Activated T-cell treated with anti-CD3 and anti-CD28 coated beads, Interleukin-2, amount 50 U/mL, for 1 hour (primary cell): ENCODE data around the gene ACTN3.
A peak's percentile ranks its signal among the peaks of the same experiment; 100 is the strongest.
"Not testable (repeated sequence)": the region's sequence is repeated elsewhere in the genome, so short reads cannot be mapped to it uniquely, and the experiment has no call there.

ENCODE experiments used
- DNase-seq: peaks from one replicate; pipeline ENCODE4 v3.0.0-alpha.2; 2020

Gene ACTN3

DNA sequence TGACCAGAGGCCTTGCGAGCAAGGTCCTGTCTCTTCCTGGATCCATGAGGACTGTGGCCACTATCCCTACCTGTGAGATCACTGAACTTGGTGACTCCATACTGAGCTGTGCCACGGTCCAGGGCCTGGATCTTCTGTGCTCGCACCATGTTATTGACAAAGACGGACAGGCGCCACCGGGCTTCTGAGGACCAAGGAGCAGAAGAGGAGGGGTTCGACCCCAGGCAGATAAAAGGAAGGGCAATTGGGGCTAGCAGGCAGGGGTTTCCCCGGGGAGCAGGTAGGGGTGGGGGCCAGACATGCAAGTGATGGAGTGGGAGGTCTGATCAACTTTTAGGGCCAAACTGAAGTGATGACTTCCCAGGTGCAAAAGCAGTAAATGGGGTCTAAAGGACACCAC, 19.5 kb downstream of the ACTN3 start:
- DNase-seq: no peak

DNA sequence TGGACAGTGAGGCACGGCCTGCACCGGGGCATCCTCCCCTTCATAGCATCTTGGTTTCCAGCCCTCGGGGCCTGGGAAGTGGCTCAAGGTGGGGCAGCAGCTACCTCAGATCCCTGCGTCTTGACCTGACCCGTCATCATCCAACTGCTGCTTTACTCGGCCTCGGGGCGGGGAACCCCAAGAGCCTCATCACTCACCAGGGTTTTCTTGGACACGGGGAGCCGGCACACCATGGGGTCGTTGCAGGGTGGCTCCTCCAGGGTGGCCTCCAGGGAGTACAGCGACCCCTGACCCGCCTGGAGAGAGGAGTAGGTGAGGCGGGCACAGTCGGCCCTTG, 21.1 kb downstream of the ACTN3 start:
- no peak for DNase-seq

DNA sequence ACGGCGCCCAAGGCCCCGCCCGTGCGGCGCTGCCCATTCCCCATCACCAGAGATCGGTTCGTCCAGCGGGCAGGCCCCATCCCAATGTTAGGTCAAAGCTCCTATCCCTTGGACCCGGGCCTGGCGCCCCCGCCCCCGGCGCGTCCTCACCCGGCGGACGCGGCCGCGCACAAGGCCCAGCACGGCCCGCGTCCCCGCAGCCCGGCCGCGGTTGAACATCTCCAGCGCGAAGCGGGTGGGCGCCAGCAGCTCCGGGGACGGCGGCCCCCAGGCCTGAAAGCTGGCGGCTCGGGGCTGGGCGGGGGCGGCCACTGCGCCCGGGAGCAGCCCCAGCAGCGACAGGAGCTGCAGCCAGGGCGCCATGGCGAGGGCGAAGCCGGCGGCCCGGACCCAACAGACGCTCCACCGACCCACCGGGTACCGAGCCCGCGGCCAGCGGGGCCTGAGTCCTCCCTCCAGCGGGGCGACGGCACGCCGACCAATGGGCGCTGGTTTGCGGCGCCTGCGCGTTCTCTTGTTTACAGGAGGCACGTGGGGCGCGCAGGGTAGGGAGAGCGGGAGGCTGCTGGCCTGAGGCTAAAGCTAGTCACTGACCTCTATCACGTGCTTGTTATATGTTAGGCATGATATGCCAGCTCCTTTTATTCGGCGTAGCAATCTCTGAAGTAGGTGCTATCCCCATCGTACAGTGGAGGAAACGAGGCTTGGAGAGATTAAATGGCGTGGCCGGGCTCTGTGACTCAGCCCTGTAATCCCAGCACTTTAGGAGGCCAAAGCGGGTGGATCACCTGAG, 21.6 kb downstream of the ACTN3 start, which contains the start of gene CTSF:
Gene CTSF (minus strand): TSS at position 483 of the 793 bp plus-strand sequence. CDS start 120 bp downstream, at position 363.
- peak; percentile 74 for DNase-seq

DNA sequence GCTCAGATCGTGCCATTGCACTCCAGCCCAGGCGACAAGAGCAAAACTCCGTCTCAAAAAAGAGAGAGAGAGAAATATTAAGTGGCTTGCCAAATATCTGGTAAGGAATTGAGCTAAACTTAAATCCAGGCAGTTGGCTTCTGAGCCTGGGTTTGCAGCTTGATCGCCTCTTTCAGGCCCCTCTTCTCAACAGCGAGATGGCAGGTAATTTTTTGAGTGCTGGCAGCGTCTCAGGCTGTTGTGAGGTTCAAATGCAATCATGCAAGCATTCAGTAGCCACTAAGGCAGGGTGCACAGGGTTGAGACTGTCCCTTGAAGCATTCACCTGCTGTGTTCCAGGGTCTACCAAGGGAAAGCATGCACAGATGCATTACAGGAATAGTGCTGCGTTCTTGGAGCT, 22.4 kb downstream of the ACTN3 start:
- DNase-seq: no peak

DNA sequence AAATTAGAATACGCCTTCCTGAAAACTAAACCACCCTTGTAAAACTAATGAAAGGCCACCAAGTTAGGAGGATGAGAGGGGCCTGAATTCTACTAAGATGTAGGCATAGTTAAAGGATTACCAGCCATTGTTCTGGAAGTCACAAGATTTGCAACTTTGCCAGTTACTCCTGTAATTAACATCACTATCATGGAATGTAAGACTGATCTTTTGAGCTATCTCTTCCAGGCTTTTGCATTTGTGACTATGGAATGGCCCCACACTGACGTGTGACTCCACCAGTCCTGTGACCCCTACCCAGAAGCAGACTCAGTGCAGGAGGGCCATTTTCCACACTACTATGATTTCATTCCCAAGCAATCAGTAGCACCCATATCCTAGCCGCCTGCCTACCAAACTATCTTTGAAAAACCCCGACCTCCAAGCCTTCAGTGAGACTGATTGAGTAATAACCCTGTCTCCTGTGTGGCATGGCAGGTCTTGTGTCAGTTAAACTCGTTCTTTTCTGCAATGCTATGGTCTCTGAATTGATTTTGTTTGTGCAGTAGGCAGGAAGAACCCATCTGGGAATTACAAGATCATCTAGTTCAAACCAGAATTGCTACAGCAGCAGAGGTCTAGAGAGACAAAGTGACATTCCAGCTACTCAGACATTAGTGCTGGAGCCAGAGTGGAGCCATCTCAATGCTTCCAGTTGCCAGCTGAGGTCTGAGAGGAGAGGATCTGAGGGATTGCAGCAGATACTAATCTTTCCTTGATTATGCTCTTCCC, 23.6 kb downstream of the ACTN3 start:
- DNase-seq: no peak

DNA sequence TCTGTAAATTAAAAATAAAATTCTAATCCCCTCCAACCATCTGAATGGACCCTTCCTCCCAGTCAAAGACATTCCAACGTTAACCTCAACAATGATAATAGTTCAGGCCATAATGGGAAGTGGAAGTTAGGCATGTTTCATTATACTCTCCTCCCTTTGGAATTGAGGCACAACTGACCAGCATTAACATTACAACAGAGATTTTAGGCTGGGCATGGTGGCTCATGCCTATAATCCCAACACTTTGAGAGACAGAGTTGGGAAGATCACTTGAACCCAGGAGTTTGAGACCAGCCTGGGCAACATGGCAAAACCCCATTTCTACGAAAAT, 24.1 kb downstream of the ACTN3 start:
- no peak for DNase-seq

DNA sequence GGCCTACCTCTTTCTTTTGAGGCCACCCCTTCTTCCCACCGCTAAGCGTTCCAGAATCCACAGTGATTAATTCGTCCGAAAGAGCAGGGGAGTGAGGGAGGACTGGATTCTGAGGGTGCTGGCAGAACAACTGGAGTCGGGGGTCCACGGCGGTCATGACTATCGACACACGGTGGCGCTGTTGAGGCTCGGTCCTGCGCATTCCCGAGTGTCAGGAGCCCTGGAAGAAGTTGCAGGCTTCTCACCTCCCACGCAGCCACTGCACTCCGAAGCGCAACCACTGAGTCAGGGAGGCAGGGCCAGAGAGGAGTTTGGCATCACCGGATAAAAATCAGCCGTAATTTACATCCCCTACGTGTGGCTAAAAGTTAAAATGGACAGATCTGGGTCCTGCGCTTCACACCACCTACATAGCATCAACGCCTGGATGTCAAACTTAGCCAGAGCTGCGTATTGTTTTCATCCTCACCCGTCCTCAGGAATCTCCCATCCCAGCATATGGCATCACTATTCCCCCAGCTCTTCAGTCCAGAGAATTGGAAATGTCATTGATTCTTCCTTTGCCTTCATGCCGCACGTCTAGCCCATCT, 32.4 kb downstream of the ACTN3 start:
- peak; percentile 83 for DNase-seq

DNA sequence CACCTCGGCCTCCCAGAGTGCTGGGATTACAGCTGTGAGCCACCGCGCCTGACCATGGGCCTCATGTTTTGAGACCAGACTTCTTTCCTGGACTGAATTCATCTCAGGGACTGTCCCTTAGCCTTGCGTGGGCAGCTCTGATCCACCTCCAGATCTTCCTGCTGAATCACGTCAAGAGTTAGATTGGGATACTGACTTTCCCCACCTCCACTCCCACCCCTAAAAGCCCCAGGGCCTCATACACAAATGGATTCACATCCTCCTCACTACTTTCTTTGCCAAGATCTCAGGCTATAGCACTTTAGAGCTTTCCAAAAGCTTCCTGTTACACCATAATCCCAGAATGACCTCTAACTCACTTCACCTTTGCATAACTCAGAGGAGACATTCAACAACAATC, 34.1 kb downstream of the ACTN3 start:
- no peak for DNase-seq

DNA sequence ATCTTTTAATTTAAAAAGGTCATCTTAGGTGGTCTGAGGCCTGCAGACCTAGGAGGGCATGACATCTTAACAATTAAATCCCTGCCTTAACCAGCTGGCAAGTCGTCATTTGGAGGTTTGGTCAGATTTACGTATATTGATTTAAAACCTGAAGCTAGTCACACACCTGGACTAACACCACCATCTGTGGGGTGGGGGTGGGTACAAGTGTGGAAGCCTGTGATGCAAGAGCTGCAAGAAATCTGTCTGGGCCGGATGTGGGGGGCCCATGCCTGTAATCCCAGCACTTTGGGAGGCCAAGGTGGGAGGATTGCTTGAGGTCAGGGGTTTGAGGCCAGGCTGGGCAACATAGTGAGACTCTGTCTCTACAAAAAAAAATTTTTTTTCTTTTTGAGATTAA, 34.6 kb downstream of the ACTN3 start:
- DNase-seq: no peak

DNA sequence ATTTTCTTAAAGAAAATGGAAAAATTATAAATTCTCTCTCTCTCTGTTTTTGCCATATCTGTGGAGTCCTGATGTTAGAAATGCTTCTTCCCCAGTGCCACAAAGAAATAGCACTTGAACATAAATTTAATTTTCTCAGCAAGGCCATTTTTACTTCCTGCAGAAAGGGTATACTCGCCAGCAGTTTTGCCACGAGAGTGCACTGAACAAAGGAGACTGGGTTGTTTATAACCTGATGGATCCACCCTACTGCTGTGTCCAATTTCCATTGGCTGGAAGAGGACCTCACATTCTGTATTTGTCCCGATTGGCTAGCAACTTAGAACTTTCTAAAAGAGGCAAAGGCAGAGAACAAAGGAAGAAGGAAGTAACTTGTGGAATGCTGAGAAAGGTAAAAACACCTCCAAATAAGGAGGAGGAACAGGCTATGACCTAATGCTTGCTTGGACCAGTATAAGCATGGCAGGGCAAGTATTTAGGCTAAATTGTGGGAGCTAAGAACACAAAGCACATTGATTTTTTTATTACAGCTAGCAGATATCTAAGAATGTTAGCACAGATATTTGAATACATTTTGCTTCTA, 36.0 kb downstream of the ACTN3 start:
- DNase-seq: not testable (repeated sequence)

DNA sequence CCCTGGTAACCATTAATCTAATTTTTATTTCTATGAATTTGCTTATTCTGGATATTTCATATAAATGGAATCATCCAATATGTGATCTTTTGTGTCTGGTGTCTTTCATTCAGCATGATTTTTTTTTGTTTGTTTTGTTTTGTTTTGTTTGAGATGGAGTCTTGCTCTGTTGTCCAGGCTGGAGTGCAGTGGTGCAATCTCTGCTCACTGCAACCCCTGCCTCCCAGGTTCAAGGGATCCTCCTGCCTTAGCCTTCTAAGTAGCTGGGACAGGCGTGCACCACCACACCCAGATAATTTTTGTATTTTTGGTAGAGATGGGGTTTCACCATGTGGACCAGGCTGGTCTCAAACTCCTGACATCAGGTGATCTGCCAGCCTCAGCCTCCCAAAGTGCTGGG, 38.7 kb downstream of the ACTN3 start:
- DNase-seq: not testable (repeated sequence)

DNA sequence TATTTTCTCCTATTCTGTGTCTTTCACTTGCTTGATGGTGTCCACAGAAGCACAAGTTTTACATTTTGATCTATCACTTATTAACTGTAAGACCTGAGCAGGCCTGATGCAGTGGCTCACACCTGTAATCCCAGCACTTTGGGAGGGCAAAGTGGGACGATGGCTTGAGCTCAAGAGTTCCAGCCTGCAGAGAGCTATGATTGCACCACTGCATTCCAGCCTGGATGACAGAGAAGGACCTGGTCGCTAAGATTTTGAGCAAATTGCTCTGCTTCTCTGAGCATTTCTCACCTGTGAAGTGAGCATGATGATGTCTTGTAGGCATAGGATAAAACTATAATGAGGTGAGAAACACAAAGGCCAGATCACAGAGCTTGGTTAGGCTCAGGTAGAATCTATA, 39.4 kb downstream of the ACTN3 start:
- DNase-seq: no peak

DNA sequence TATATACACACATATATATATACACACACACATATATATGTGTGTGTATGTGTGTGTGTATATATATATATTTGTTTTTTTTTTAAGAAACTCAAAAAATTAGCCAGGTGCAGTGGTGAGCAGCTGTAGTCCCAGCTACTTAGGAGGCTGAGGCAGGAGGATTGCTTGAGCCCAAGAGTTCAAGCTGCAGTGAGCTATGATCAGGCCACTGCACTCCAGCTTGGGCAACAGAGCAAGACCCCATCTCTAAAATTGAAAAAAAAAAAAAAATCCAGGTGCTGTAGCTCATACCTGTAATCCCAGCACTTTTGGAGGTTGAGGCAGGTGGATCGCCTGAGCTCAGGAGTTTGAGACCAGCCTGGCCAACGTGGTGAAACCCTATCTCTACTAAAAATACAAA, 42.6 kb downstream of the ACTN3 start:
- not testable (repeated sequence) for DNase-seq

DNA sequence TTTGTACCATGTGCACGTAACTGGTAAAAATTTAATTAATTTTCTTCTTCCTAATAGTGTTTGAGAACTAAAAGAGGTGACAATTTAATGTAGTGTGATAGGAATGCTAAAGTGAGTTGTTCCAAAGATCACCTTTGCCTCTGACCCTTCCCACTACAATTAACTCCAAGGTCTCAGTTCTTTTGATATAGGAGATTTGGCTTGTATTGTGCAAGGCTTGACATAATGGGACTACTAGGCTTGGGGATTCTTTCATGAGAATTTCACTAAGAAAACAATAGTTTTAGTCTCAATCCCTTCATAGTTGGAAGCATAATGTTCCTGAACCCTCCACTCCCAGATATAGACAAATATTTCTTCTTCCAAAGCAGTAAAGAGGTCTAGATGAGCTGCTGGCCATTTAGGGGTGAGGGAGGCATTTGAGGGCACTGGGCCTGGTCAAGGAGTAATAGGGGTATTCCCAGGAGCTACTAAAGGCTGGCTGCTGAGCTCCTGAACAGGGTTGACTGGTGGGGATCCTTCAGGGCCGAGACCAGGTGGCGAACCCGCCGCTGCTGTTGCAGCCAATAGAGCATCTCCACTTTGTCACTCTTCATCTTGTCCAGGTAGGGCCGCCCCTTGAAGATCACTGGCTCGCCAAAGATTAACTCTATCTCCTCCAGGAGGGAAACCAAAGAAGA, 43.4 kb downstream of the ACTN3 start:
- no peak for DNase-seq

DNA sequence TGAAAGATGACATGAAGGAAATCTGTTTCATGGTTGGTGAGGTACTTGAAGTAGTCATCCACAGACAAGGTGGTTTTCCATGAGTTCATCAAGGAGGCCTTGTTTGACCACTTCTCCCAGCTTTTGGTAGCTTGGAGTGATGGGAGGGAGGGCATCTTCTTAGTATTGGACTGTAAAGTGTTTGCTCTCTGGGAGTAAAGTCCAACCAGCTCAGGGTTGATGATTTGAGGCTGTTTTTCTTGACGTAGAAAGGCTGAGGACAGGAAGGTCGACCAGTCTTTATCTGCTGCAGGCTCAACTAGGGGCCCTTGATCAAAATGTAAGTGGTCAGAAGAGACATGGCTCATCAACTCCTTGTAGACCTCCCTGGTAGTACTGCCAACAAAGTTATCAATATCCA, 44.5 kb downstream of the ACTN3 start:
- DNase-seq: no peak

DNA sequence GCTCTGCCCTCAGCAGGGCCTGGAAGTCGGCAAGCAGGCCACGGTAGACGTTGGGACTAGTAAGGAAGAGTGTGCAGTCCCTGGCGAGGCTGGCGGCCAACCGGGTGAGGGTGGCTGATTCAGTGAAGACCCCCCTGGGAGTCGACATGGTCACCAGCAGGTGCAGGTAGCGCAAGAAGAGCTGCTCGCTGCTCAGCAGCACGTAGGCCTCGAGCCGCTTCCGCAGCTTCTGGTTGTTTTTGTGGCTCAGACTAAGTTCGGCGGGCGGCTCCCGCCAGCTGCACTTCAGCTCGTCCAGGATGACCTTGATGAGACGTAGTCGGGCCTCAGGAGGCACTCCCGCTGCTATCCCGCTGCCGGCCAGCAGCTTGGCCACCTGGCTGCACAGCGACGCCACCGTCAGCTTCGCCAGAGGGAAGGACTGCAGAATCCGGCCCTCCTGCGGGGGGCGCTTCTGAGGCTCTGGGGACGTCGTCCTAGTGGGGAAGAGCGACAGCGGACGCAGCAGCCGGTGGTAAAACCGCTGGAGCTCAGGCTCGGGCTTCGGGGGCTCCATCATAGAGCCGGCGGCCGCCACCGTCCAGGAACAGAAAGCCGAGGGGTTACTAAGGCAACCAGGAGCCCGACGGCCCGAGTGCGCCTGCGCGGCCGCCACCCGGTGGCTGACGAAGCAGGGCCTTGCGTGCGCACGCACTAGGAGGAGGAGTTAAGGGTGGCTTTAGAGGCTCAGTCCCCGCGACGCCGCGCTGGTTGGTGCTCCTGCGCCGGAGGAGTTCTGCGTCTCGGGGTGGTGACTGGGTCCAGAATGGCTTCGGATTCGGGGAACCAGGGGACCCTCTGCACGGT, 46.0 kb downstream of the ACTN3 start, which contains the start of the genes CCDC87 and CCS:
Gene CCDC87 (minus strand): TSS at position 607 of the 846 bp plus-strand sequence. CDS start 48 bp downstream, at position 559.
Gene CCS (plus strand): TSS at position 729 of the 846 bp plus-strand sequence. CDS start 77 bp downstream, at position 806.
- peak; percentile 99 for DNase-seq

DNA sequence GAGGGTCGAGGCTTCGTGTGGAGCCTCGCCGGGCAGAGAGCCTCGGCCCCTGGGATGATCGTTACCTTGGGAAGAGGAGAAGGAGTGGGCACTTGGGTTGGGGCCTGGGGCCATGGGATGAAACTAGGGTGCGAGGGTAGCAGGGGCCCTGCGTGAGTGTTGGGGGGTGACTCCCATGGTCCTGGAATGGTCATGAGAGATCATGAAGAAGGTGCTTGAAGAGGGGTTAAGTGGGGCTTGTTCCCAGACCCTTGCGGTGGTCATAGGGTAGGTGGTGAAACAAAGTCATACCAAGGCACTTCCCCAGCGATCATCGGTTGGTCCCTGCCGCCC, 46.6 kb downstream of the ACTN3 start:
- DNase-seq: no peak

DNA sequence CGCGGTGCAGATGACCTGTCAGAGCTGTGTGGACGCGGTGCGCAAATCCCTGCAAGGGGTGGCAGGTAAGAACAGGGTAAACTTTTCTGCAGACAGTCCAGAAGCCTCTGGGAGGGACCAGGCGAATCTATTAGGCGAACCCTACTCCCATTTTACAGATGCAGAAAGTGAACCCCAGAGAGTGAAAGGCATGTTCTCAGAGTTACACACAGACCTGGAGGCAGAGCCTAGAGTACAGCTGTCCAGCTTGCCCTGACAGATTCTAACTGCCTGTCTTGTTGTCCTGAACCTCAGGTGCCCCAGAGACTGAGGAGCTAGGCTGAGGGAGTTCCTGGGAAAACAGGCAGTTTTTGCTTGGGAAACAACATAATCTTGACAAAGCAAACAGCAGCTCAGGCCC, 46.9 kb downstream of the ACTN3 start:
- no peak for DNase-seq

DNA sequence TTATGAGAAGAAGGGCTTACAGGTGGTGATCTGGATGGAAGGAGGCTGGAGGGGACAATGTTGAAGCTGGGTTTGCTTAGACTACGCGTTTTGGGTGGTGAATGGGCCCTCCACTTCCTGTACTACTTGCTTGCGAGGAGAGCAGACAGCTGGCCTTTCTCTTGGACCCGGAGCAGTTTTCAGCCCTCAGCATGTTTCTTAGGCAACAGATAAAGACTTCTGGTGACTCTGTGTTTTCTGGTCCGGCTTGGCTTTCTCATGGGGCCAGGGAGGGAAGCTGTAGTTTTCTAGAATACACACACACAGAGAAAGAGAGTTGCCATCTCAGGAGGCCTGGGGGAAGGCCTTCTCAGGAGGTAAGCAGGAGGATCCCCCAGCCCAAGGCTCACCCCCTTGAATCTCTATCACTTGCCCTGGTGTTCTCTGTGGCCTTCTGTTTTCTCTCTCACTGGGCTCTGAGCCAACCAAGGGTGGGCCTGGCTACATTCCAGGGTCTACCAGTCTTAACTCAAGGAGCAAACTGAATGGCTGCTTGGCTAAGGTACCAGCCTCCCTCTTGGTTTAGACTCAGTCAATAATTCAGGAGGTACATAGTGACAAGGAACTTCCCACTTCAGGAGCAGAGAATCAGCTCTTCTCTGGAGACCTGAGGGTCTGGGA, 48.7 kb downstream of the ACTN3 start:
- no peak for DNase-seq

DNA sequence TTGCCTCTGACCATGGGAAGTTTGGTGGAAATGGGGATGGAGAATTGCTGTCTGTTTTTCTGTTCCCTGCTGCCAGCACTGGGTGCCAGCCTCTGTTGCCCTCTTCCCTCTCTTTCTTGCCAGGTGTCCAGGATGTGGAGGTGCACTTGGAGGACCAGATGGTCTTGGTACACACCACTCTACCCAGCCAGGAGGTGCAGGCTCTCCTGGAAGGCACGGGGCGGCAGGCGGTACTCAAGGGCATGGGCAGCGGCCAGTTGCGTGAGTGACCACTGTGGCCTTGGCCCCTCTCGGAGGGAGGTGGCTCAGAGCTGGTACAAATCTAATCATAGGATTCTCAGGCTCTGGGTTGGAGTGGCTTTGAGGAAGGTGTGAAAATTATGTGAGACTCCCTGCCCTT, 52.3 kb downstream of the ACTN3 start:
- no peak for DNase-seq

DNA sequence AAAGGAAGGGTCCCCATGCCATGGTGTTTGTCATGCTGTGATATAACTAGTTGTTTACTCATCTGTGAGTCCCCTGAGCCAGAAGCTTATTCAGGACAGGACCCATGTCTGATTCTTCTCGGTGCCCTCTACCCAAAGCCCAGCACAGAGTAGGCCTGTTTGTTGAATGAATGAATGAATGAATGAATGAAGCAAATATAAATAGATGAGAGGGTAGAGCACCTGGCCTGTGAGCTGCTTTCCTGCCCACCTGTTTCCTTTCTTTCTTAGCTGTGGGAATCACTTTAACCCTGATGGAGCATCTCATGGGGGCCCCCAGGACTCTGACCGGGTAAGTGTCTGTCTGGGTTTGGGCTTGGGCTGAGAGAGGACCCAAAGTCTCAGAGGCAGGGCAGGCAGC, 53.5 kb downstream of the ACTN3 start:
- no peak for DNase-seq
